Stimulated activated naive CD8-positive, alpha-beta T cell treated with anti-CD3 and anti-CD28 coated beads, Interleukin-15, amount 100 ng/mL, for 72 hours (primary cell): ENCODE measurements around the gene CELF4.
"Not testable (repeated sequence)": the region's sequence is repeated elsewhere in the genome, so short reads cannot be mapped to it uniquely, and the experiment has no call there.

ENCODE experiments used
- ATAC-seq: fragments of 150-1000 bp; cut with Tn5 transposase; 2 replicates; pipeline ENCODE4 v1.10.0; 2021; ENCODE audit warnings: mild to moderate bottlenecking, moderate library complexity
- DNase-seq, 2 donors: peaks; one replicate each; pipeline ENCODE4 v3.0.0; 2021 to 2022
- H3K27ac Mint-ChIP-seq, 2 donors: one replicate each; pipeline ENCODE4 v1.8.0; 2022; ENCODE audit warnings: mild to moderate bottlenecking in 2 of 2, mixed read lengths in 2 of 2, moderate library complexity in 2 of 2
- H3K27me3 Mint-ChIP-seq: one replicate; pipeline ENCODE4 v1.8.0; 2022; ENCODE audit warnings: mixed read lengths
- H3K4me1 Mint-ChIP-seq: one replicate; pipeline ENCODE4 v1.8.0; 2022; ENCODE audit warnings: mild to moderate bottlenecking, mixed read lengths
- H3K4me3 Mint-ChIP-seq, 2 donors: one replicate each; pipeline ENCODE4 v1.8.0; 2022; ENCODE audit warnings: mild to moderate bottlenecking in 2 of 2, mixed read lengths in 2 of 2, moderate library complexity in 1 of 2
- H3K9me3 Mint-ChIP-seq, 2 donors: one replicate each; pipeline ENCODE4 v1.8.0; 2022; ENCODE audit warnings: mixed read lengths in 2 of 2

CELF4 gene

GRCh38 chr18:37464257-37464656, 101.3 kb downstream of the CELF4 start:
- peaks cover 28% of the 10 kb centered on the region for H3K27me3 Mint-ChIP-seq
- DNase-seq (no peak), ATAC-seq (no peak)
- H3K27ac Mint-ChIP-seq = no peak overlapping the region
- no peaks in the 10 kb centered on the region for H3K4me1 Mint-ChIP-seq
- no peaks in the 10 kb centered on the region for H3K9me3 Mint-ChIP-seq
- no peak overlapping the region for H3K4me3 Mint-ChIP-seq

- not testable (repeated sequence) for H3K27ac Mint-ChIP-seq, H3K9me3 Mint-ChIP-seq, ATAC-seq, H3K4me3 Mint-ChIP-seq, H3K4me1 Mint-ChIP-seq, DNase-seq
- peaks cover 22% of the 10 kb centered on the region for H3K27me3 Mint-ChIP-seq
These were observed 104.3 kb downstream of the CELF4 start for GRCh38 chr18:37461329-37461728.

GRCh38 chr18:37460604-37461003, 105.0 kb downstream of the CELF4 start:
- Mint-ChIP-seq H3K27ac (no peak overlapping the region), H3K4me3 (no peak overlapping the region), H3K27me3 (peaks cover 15% of the 10 kb centered on the region), H3K9me3 (no peaks in the 10 kb centered on the region), H3K4me1 (no peaks in the 10 kb centered on the region)
- DNase-seq = no peak
- no peak for ATAC-seq

GRCh38 chr18:37458697-37459096, 106.9 kb downstream of the CELF4 start:
- Mint-ChIP-seq H3K9me3 (no peaks in the 10 kb centered on the region), H3K4me1 (no peaks in the 10 kb centered on the region), H3K4me3 (no peak overlapping the region), H3K27me3 (peaks cover 9% of the 10 kb centered on the region), H3K27ac (no peak overlapping the region)
- DNase-seq (no peak), ATAC-seq (no peak)

GRCh38 chr18:37457753-37458152, 107.8 kb downstream of the CELF4 start:
- peaks cover 15% of the 10 kb centered on the region for H3K27me3 Mint-ChIP-seq
- no peaks in the 10 kb centered on the region for H3K9me3 Mint-ChIP-seq
- no peak overlapping the region for H3K4me3 Mint-ChIP-seq
- no peaks in the 10 kb centered on the region for H3K4me1 Mint-ChIP-seq
- ATAC-seq (no peak), DNase-seq (no peak)
- no peak overlapping the region for H3K27ac Mint-ChIP-seq

- no peaks in the 10 kb centered on the region for H3K9me3 Mint-ChIP-seq
These were observed 108.3 kb downstream of the CELF4 start for GRCh38 chr18:37457341-37457740.

GRCh38 chr18:37456873-37457272, 108.7 kb downstream of the CELF4 start:
- no peak for DNase-seq
- H3K4me1 Mint-ChIP-seq = no peaks in the 10 kb centered on the region
- H3K27me3 Mint-ChIP-seq = peaks cover 17% of the 10 kb centered on the region
- no peak overlapping the region for H3K4me3 Mint-ChIP-seq
- ATAC-seq = no peak
- no peak overlapping the region for H3K27ac Mint-ChIP-seq
- no peaks in the 10 kb centered on the region for H3K9me3 Mint-ChIP-seq

More at GRCh38 chr18:37457341-37457740, 108.3 kb downstream of the CELF4 start:
- no peak for ATAC-seq
- DNase-seq = no peak
- H3K27ac Mint-ChIP-seq = no peak overlapping the region
- peaks cover 17% of the 10 kb centered on the region for H3K27me3 Mint-ChIP-seq
- no peak overlapping the region for H3K4me3 Mint-ChIP-seq
- H3K4me1 Mint-ChIP-seq = no peaks in the 10 kb centered on the region

- Mint-ChIP-seq H3K4me3 (no peak overlapping the region), H3K27me3 (peaks cover 17% of the 10 kb centered on the region), H3K4me1 (no peaks in the 10 kb centered on the region), H3K9me3 (no peaks in the 10 kb centered on the region), H3K27ac (no peak overlapping the region)
- DNase-seq (no peak), ATAC-seq (no peak)
These were observed 109.2 kb downstream of the CELF4 start for GRCh38 chr18:37456395-37456794.

- DNase-seq = no peak
- Mint-ChIP-seq H3K27ac (no peak overlapping the region), H3K9me3 (no peaks in the 10 kb centered on the region), H3K4me1 (no peaks in the 10 kb centered on the region), H3K4me3 (no peak overlapping the region), H3K27me3 (peaks cover 8% of the 10 kb centered on the region)
- ATAC-seq = no peak
These were observed 111.8 kb downstream of the CELF4 start for GRCh38 chr18:37453752-37454151.

- H3K27me3 Mint-ChIP-seq = peaks cover 8% of the 10 kb centered on the region
- no peak for DNase-seq
- H3K9me3 Mint-ChIP-seq = no peaks in the 10 kb centered on the region
- ATAC-seq = no peak
- no peak overlapping the region for H3K4me3 Mint-ChIP-seq
- H3K4me1 Mint-ChIP-seq = no peaks in the 10 kb centered on the region
- H3K27ac Mint-ChIP-seq = no peak overlapping the region
These were observed 112.8 kb downstream of the CELF4 start for GRCh38 chr18:37452682-37453385.

GRCh38 chr18:37452015-37452414, 113.6 kb downstream of the CELF4 start:
- no peak overlapping the region for H3K27ac Mint-ChIP-seq
- no peak for ATAC-seq
- no peaks in the 10 kb centered on the region for H3K4me1 Mint-ChIP-seq
- no peak overlapping the region for H3K4me3 Mint-ChIP-seq
- H3K9me3 Mint-ChIP-seq = no peaks in the 10 kb centered on the region
- H3K27me3 Mint-ChIP-seq = peaks cover 8% of the 10 kb centered on the region
- no peak for DNase-seq

GRCh38 chr18:37451239-37451825, 114.3 kb downstream of the CELF4 start:
- H3K27me3 Mint-ChIP-seq = peaks cover 8% of the 10 kb centered on the region
- H3K9me3 Mint-ChIP-seq = no peaks in the 10 kb centered on the region
- DNase-seq (no peak), ATAC-seq (no peak)
- no peak overlapping the region for H3K27ac Mint-ChIP-seq
- H3K4me3 Mint-ChIP-seq = no peak overlapping the region
- no peaks in the 10 kb centered on the region for H3K4me1 Mint-ChIP-seq

GRCh38 chr18:37450434-37451132, 115.0 kb downstream of the CELF4 start:
- Mint-ChIP-seq H3K9me3 (no peaks in the 10 kb centered on the region), H3K4me1 (no peaks in the 10 kb centered on the region), H3K27ac (no peak overlapping the region), H3K27me3 (peaks cover 8% of the 10 kb centered on the region), H3K4me3 (no peak overlapping the region)
- ATAC-seq (no peak), DNase-seq (no peak)

GRCh38 chr18:37449618-37450017, 116.0 kb downstream of the CELF4 start:
- no peak for ATAC-seq
- H3K27ac Mint-ChIP-seq = peak overlapping the region in 1 of 2 donors; percentile 23
- no peak overlapping the region for H3K4me3 Mint-ChIP-seq
- no peaks in the 10 kb centered on the region for H3K9me3 Mint-ChIP-seq
- H3K27me3 Mint-ChIP-seq = peaks cover 8% of the 10 kb centered on the region
- H3K4me1 Mint-ChIP-seq = peaks cover 4% of the 10 kb centered on the region
- no peak for DNase-seq

- no peaks in the 10 kb centered on the region for H3K9me3 Mint-ChIP-seq
- H3K4me1 Mint-ChIP-seq = peaks cover 6% of the 10 kb centered on the region
- no peak for ATAC-seq
- H3K27ac Mint-ChIP-seq = no peak overlapping the region
- no peak overlapping the region for H3K4me3 Mint-ChIP-seq
- H3K27me3 Mint-ChIP-seq = peaks cover 8% of the 10 kb centered on the region
- no peak for DNase-seq
These were observed 116.7 kb downstream of the CELF4 start for GRCh38 chr18:37448946-37449345.
